Measurements from ENCODE around the gene RGS13.

Gene RGS13

DNA sequence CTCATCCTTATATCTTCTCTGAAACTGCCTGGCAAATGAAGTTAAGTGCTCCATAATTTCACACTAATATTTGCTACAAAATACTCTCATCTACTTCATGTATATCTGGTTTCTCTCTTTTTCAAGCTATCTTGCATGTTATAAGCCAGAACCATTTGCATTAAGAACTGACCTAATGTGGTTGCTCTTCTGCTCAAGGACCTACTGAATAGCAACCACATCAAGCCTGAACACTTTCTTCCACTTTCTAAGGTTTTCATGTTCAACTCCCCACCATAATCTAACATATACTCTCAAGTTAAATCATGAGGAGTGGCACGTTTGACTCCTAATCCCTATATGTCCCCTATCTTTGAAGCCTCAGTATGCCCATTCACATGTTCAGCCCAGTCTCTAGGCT is 33.2 kb upstream of the RGS13 start:
- H3K4me3 ChIP-seq (ENCODE audit: low read length in 2 of 2): no peak overlapping the region
- H3K9ac ChIP-seq (ENCODE audit: low read length in 2 of 2): no peak overlapping the region
- H3K27ac ChIP-seq (ENCODE audit: low read length): no peak overlapping the region
- no peaks in the 10 kb centered on the region for H3K27me3 ChIP-seq (ENCODE audit: control insufficient read depth in 1 of 2, insufficient read depth in 2 of 2, low read length in 2 of 2)
- H3K4me1 ChIP-seq (ENCODE audit: control insufficient read depth, insufficient read depth, low read length): no peaks in the 10 kb centered on the region
- H3K9me3 ChIP-seq (ENCODE audit: control insufficient read depth in 2 of 2, low read length in 2 of 2): no peaks in the 10 kb centered on the region
- no peaks in the 10 kb centered on the region for H3K36me3 ChIP-seq (ENCODE audit: control insufficient read depth in 2 of 2, insufficient read depth in 2 of 2, low read length in 2 of 2)

DNA sequence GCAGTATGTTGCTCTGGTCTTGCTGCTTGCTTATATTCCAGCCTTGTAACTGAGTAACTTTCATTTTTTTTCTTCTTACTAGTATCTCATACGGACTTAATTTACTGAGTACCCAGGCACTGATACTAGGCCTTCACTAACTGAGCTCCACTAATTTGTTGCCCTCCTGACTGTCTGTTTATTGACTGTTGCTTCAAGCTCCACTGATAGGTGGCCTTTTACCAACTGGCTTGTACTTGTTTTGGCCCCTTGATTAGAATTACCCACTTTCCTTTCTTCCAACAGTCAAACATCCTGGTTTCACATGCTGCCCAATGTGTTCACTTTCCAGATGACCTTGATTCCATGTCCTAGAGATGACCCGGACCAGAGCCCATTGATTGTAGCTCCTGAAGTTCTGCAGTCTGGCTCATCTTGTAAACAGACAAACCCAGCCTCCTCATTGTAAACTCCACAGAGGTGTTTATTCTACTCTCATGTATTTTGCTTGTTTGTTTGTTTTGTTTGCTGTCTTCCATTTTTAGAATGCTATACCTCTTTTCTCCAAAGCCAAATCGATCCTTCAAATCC is 32.6 kb upstream of the RGS13 start:
- Histone ChIP-seq H3K9ac (ENCODE audit: low read length in 2 of 2) (no peak overlapping the region), H3K27ac (ENCODE audit: low read length) (no peak overlapping the region), H3K36me3 (ENCODE audit: control insufficient read depth in 2 of 2, insufficient read depth in 2 of 2, low read length in 2 of 2) (no peaks in the 10 kb centered on the region), H3K27me3 (ENCODE audit: control insufficient read depth in 1 of 2, insufficient read depth in 2 of 2, low read length in 2 of 2) (no peaks in the 10 kb centered on the region), H3K4me1 (ENCODE audit: control insufficient read depth, insufficient read depth, low read length) (peaks cover 4% of the 10 kb centered on the region), H3K9me3 (ENCODE audit: control insufficient read depth in 2 of 2, low read length in 2 of 2) (no peaks in the 10 kb centered on the region), H3K4me3 (ENCODE audit: low read length in 2 of 2) (no peak overlapping the region)

DNA sequence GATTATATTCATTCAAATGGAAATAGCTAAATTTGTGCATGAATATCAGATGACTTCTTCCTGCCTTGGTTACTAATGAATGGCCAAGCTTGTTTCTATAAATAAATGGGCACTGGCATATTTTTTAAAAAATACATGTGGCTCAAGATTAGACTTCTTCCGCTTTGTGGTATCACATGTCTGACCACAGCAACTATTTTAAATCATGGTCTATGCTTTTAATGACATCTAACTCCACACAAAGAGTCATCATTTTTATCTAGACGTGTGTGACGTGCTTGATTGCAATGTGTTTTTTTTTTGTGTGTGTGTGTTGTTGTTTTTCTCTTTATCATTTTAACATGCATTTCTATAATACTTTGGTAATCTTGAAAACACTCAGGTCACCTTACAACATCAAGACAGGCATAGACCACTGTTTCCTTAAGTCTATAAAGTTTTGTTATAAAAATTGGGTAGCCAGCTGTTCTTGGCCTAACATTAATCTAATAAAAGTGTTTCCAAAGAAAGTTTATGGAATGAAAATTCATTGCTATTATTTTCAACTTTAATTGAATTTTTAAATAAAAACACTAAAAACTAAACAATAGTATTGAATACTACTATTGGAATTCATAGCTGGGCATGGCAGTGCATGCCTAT is 30.8 kb upstream of the RGS13 start:
- Histone ChIP-seq H3K36me3 (ENCODE audit: control insufficient read depth in 2 of 2, insufficient read depth in 2 of 2, low read length in 2 of 2) (no peaks in the 10 kb centered on the region), H3K27ac (ENCODE audit: low read length) (no peak overlapping the region), H3K27me3 (ENCODE audit: control insufficient read depth in 1 of 2, insufficient read depth in 2 of 2, low read length in 2 of 2) (no peaks in the 10 kb centered on the region)

DNA sequence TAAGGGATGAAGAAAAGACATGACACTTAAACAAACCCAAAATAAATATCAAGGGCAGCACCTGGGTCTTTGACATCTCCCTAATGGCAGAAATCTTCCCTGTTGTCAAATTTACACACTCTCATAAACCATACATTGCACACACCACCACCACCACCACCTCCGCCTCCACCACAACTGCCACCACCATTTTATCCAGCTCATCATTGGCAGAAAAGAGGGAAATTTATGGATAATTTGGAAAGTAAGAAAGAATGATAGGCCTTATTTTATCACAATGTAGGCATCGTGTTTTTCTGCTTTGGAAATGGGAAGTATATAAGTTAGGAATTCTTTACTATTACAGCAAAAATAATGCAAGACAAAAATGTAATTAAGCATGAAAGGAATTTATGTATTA is 27.3 kb upstream of the RGS13 start:
- Histone ChIP-seq H3K9ac (ENCODE audit: low read length in 2 of 2) (no peak overlapping the region), H3K27ac (ENCODE audit: low read length) (no peak overlapping the region), H3K36me3 (ENCODE audit: control insufficient read depth in 2 of 2, insufficient read depth in 2 of 2, low read length in 2 of 2) (no peaks in the 10 kb centered on the region), H3K27me3 (ENCODE audit: control insufficient read depth in 1 of 2, insufficient read depth in 2 of 2, low read length in 2 of 2) (no peaks in the 10 kb centered on the region), H3K4me1 (ENCODE audit: control insufficient read depth, insufficient read depth, low read length) (peaks cover 4% of the 10 kb centered on the region), H3K9me3 (ENCODE audit: control insufficient read depth in 2 of 2, low read length in 2 of 2) (no peaks in the 10 kb centered on the region), H3K4me3 (ENCODE audit: low read length in 2 of 2) (no peak overlapping the region)

More for the DNA sequence above, 30.8 kb upstream of the RGS13 start:
- peaks cover 4% of the 10 kb centered on the region for H3K4me1 ChIP-seq (ENCODE audit: control insufficient read depth, insufficient read depth, low read length)
- no peak overlapping the region for H3K4me3 ChIP-seq (ENCODE audit: low read length in 2 of 2)
- no peak overlapping the region for H3K9ac ChIP-seq (ENCODE audit: low read length in 2 of 2)
- H3K9me3 ChIP-seq (ENCODE audit: control insufficient read depth in 2 of 2, low read length in 2 of 2): no peaks in the 10 kb centered on the region

DNA sequence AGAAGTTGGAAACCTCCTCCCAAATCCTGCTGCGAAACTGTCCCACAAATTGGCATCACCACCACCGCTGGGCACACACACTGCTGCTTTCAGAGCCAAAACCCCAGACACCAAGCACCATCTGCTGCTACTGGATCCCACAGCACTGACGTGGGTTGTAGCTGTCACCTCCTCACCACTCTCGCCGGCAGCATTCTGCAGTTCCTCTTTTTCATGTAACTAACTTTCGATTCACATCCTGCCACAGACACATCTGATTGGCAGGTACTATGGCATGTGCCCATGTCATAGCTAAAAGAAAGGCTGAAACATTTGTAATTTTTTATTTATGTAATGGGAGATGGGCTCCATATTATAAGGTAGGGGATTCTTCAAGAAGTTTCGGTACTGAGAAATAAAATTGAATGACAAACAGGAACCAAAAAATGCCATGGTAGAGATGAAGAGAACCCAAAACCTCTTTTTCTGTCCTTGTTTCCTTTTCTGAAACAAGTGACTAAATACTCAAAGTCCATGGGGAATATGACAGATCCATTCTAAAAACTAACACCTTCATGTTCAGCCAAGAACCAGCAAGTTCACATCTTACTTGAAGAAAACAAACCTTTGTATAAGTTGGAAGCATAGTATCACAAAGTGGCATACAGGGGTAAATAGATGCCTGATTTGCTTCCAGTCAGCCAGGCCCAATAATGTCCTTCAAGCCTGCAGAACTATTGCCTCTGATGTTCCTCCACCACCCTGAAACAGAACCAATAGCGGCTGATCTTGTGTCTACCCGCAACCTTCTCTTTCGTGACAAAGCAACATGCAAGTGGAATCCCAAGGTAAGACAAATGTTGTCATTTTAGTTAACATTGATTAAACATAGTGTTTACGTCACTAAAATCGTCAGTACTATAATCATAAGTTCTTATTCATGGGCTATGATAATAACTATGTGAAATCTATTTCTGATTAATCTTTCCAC is 26.6 kb upstream of the RGS13 start:
- no peaks in the 10 kb centered on the region for H3K27me3 ChIP-seq (ENCODE audit: control insufficient read depth in 1 of 2, insufficient read depth in 2 of 2, low read length in 2 of 2)
- peaks cover 4% of the 10 kb centered on the region for H3K4me1 ChIP-seq (ENCODE audit: control insufficient read depth, insufficient read depth, low read length)
- H3K9me3 ChIP-seq (ENCODE audit: control insufficient read depth in 2 of 2, low read length in 2 of 2): no peaks in the 10 kb centered on the region
- no peaks in the 10 kb centered on the region for H3K36me3 ChIP-seq (ENCODE audit: control insufficient read depth in 2 of 2, insufficient read depth in 2 of 2, low read length in 2 of 2)
- no peak overlapping the region for H3K4me3 ChIP-seq (ENCODE audit: low read length in 2 of 2)
- H3K9ac ChIP-seq (ENCODE audit: low read length in 2 of 2): no peak overlapping the region
- H3K27ac ChIP-seq (ENCODE audit: low read length): no peak overlapping the region

DNA sequence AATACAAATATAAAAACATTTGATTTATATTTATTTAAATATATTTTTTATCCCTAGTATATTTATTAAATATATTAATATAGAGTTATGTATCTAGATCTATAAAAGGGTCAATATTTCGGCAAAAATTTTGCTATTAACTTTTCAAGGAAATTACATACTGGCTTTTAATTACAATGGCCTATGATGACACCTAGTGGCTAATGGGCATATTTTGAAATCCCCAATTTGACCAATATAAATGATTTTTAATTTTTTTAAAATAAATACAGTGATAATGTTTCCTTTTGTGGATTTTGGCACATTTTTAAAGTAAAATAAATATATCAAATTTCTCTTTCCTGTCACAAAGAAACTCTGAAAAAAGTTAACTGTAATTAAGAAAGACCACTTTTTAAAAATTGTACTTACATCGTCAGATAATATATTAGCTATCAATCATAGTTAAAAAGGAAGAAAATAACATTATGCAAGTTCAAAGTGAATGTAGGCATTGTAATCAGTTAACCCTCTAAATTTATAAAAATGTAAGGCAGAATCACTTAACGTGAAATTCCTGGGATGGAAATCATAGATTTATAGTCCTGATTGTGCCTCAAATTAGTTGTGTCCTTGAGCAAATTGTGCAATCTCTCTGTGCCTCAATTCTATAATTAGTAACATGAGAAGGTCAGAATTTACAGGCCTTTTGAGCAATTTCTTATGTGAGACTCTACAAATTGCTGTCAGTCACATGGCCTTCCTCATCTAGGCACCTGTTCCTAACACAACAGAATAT is 25.6 kb upstream of the RGS13 start:
- no peak overlapping the region for H3K9ac ChIP-seq (ENCODE audit: low read length in 2 of 2)
- peaks cover 4% of the 10 kb centered on the region for H3K4me1 ChIP-seq (ENCODE audit: control insufficient read depth, insufficient read depth, low read length)
- H3K36me3 ChIP-seq (ENCODE audit: control insufficient read depth in 2 of 2, insufficient read depth in 2 of 2, low read length in 2 of 2): no peaks in the 10 kb centered on the region
- H3K27me3 ChIP-seq (ENCODE audit: control insufficient read depth in 1 of 2, insufficient read depth in 2 of 2, low read length in 2 of 2): no peaks in the 10 kb centered on the region
- H3K9me3 ChIP-seq (ENCODE audit: control insufficient read depth in 2 of 2, low read length in 2 of 2): no peaks in the 10 kb centered on the region
- H3K27ac ChIP-seq (ENCODE audit: low read length): no peak overlapping the region
- no peak overlapping the region for H3K4me3 ChIP-seq (ENCODE audit: low read length in 2 of 2)

DNA sequence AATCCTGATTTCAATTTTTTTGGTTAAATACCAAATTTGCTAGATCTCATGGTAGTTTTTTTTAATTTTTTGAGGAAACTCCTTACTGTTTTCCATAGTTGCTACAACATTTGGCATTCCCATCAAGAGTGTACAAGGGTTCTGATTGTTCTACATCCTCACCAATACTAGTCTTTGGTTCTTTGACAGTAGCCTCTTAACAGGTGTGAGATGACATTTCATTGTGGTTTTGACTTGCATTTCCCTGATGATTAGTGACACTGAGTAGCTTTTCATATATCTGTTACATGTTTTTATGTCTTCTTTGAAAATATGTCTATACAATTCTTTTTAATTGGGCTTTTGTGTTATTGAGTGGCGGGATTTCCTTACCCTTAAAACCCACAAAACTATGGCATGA is 20.9 kb upstream of the RGS13 start:
- Histone ChIP-seq H3K4me3 (ENCODE audit: low read length in 2 of 2) (no peak overlapping the region), H3K4me1 (ENCODE audit: control insufficient read depth, insufficient read depth, low read length) (no peaks in the 10 kb centered on the region), H3K9me3 (ENCODE audit: control insufficient read depth in 2 of 2, low read length in 2 of 2) (no peaks in the 10 kb centered on the region), H3K36me3 (ENCODE audit: control insufficient read depth in 2 of 2, insufficient read depth in 2 of 2, low read length in 2 of 2) (no peaks in the 10 kb centered on the region), H3K9ac (ENCODE audit: low read length in 2 of 2) (no peak overlapping the region), H3K27ac (ENCODE audit: low read length) (no peak overlapping the region), H3K27me3 (ENCODE audit: control insufficient read depth in 1 of 2, insufficient read depth in 2 of 2, low read length in 2 of 2) (no peaks in the 10 kb centered on the region)

DNA sequence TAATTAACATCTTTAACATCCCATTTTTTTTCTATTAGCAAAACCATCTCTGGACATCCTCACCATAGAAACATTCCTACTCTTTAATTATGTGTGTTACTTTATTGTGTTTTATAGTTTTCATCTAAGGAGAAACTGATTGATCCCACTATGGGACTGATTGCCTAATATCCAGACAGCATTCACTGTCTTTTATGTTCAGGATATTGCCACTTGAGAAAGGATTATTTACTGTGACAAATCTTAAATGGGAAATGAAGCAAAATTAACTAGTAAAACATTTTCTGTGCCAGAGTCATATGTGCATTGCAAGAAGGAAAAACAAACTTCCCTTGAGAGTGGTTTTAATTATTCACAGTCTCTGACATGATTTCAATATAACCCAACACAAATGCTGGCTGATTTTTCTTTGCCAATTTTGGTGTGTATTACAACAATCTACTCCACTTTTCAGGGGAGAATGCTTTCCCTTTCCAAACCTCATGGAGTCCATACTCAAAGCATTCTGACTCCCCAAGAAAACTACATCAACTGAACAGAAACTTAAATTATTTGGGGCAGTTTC is 15.8 kb upstream of the RGS13 start:
- Histone ChIP-seq H3K9me3 (ENCODE audit: control insufficient read depth in 2 of 2, low read length in 2 of 2) (no peaks in the 10 kb centered on the region), H3K4me3 (ENCODE audit: low read length in 2 of 2) (no peak overlapping the region), H3K36me3 (ENCODE audit: control insufficient read depth in 2 of 2, insufficient read depth in 2 of 2, low read length in 2 of 2) (no peaks in the 10 kb centered on the region), H3K27me3 (ENCODE audit: control insufficient read depth in 1 of 2, insufficient read depth in 2 of 2, low read length in 2 of 2) (no peaks in the 10 kb centered on the region), H3K9ac (ENCODE audit: low read length in 2 of 2) (no peak overlapping the region), H3K4me1 (ENCODE audit: control insufficient read depth, insufficient read depth, low read length) (no peaks in the 10 kb centered on the region), H3K27ac (ENCODE audit: low read length) (no peak overlapping the region)

DNA sequence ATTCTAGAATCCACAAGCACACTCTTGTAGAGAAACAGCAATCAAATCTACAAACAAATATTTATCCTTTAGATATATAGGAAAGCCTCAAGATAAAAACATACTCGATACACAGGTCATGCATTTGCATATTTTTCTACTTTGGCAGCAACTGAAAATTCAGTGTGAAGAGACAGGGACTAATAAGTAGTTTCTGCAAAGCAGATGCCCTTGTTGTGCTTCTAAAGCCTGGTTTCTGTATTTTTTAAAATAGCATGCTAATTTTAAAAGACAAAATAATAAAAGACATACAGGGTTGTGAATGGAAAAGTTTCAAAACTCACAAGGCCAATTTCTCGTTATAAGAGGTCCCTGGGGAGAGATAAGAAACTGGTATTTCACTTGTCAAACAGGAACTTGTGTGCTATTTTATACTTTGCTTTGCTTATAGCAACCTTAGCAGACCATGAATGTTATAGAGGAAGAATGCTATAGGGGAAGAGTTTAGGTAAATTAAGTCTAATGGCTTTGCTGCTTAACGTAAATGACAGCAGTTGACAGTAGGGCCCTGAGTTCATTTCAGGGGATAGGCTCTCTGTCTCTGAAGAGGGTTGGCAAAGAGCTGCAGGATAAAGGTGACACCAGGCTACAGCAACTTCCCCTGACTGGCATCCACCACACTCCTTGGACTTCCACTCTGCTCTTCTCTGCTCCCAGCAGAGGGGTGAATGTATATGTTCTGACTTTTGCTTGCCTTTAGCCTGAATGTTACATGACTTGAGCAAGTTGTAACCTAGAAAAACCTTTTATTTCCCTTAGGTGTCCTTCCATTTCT is 9.4 kb upstream of the RGS13 start:
- Histone ChIP-seq H3K4me1 (ENCODE audit: control insufficient read depth, insufficient read depth, low read length) (no peaks in the 10 kb centered on the region), H3K9ac (ENCODE audit: low read length in 2 of 2) (no peak overlapping the region), H3K36me3 (ENCODE audit: control insufficient read depth in 2 of 2, insufficient read depth in 2 of 2, low read length in 2 of 2) (no peaks in the 10 kb centered on the region), H3K27me3 (ENCODE audit: control insufficient read depth in 1 of 2, insufficient read depth in 2 of 2, low read length in 2 of 2) (no peaks in the 10 kb centered on the region), H3K9me3 (ENCODE audit: control insufficient read depth in 2 of 2, low read length in 2 of 2) (no peaks in the 10 kb centered on the region), H3K4me3 (ENCODE audit: low read length in 2 of 2) (no peak overlapping the region), H3K27ac (ENCODE audit: low read length) (no peak overlapping the region)
